Measurements from ENCODE around the gene DST.

DST gene

DNA sequence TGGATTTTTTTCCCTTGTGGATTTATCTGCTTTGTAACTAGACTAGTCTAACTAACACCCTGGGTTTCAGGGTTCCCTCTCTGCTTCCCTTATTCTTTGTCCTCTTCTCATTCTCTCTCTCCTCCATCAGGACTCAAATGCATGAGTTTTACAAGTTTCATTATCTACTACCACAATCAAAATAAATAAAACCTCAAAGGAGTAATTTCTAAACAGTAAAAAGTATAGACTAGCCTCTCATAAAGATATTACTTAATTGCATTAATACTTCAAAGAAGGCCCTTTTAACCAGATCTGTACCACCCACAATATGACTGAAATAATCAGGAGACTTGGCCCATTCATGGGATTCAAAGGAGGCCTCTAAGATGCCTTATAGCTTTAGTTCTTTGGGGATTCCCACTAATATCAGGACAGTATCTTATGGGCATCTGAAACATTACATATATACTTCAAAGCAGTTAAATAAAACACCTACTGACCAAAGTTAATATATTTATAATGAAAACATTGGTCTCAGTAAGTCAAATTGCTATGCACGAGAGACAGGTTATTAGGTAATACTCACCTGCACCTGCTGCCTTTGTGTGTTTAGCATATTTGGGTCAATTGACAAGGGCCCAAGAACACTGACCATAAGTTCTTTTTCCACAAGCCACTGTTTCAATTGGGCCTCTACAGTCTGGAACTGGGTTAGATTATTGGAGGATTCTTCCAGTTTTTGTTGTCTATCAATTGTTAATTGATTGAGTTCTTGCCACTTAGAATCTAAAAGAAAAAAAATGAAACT, 85.7 kb downstream of the DST start:
- DNase-seq (ENCODE audit: low read depth, low spot score): no peak
- TF ChIP-seq, protein P1, sequence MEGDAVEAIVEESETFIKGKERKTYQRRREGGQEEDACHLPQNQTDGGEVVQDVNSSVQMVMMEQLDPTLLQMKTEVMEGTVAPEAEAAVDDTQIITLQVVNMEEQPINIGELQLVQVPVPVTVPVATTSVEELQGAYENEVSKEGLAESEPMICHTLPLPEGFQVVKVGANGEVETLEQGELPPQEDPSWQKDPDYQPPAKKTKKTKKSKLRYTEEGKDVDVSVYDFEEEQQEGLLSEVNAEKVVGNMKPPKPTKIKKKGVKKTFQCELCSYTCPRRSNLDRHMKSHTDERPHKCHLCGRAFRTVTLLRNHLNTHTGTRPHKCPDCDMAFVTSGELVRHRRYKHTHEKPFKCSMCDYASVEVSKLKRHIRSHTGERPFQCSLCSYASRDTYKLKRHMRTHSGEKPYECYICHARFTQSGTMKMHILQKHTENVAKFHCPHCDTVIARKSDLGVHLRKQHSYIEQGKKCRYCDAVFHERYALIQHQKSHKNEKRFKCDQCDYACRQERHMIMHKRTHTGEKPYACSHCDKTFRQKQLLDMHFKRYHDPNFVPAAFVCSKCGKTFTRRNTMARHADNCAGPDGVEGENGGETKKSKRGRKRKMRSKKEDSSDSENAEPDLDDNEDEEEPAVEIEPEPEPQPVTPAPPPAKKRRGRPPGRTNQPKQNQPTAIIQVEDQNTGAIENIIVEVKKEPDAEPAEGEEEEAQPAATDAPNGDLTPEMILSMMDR (IDR thresholded peaks at IDR 0.05; ENCODE audit: low read depth, low read length): no peak
- H3K4me3 ChIP-seq (ENCODE audit: low read depth, low read length): no peak overlapping the region
- in situ Hi-C loops (cut with HindIII; ENCODE audit: low sequenced_read_pairs): no loop called here

DNA sequence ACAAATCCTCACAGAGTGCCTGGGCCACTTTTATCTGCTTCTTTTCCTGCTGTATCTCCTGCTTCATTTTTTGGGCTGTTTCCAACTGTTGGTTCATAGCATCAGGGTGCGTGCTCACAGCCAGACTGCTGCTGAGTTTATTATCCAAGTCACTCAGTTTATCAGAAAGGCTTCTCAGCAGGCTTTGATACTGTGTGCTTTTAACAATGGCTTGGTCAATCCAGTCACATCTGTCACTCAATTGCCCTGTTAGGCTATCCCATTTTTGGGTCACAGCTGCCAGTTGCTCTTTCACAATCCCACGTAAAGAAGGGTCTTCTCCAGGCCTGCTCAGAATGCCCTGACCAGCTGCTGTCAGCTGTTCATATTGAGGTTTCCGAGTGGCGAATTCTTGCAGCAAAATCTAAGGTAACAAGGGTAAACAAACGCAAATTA, 87.2 kb downstream of the DST start:
- no peak overlapping the region for H3K4me3 ChIP-seq (ENCODE audit: low read depth, low read length)
- TF ChIP-seq, protein P1 (IDR thresholded peaks at IDR 0.05; ENCODE audit: low read depth, low read length): no peak
- peak; percentile 35 for DNase-seq (ENCODE audit: low read depth, low spot score)
- in situ Hi-C loops (cut with HindIII; ENCODE audit: low sequenced_read_pairs): no loop called here

DNA sequence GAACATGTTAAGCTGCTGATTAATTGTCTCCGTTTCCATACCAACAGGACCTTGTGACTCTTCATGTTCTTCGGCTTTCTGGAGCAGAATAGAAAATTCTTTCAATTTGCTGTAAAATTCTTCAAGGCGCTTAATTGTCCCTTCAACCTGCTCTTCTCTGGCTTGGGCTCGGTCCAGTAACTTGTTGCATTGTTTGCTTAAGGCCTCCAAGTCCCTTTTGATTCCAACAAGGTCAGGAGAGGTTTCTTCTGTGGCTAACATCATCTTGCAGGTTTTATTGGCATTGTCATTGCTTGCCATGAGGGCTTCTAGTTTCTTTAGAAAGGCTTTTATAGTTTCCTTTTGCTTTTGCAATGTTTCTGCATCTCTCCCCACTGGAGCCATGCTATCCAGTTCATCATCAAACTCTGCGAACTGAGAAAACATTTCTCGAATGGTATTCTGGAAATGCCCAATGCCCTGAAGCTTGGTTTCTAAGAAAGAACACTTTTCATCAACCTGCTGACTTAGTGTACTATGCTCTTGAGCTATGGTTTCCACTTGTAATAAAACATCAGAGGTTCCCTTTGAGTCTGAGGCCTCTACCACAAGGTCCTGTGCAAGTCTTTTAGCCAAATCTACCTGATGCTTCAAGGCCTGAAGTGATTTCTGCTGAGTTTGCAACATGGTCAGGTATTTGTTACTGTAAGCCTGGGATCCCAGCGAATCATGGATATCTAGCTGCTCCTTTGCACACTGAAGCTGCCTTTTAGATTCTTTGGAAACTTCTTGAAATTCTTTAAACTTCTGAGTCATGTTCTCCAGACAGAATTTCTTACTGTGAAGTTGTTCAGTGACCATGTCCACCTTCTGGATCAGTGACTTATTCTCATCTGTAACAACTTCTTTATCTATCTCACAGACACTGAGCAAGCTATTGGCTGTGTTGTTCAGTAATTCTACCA, 90.2 kb downstream of the DST start:
- in situ Hi-C loops (cut with HindIII; ENCODE audit: low sequenced_read_pairs): no loop called here
- DNase-seq (ENCODE audit: low read depth, low spot score): peak; percentile 62
- no peak overlapping the region for H3K4me3 ChIP-seq (ENCODE audit: low read depth, low read length)
- TF ChIP-seq, protein P1 (IDR thresholded peaks at IDR 0.05; ENCODE audit: low read depth, low read length): no peak

DNA sequence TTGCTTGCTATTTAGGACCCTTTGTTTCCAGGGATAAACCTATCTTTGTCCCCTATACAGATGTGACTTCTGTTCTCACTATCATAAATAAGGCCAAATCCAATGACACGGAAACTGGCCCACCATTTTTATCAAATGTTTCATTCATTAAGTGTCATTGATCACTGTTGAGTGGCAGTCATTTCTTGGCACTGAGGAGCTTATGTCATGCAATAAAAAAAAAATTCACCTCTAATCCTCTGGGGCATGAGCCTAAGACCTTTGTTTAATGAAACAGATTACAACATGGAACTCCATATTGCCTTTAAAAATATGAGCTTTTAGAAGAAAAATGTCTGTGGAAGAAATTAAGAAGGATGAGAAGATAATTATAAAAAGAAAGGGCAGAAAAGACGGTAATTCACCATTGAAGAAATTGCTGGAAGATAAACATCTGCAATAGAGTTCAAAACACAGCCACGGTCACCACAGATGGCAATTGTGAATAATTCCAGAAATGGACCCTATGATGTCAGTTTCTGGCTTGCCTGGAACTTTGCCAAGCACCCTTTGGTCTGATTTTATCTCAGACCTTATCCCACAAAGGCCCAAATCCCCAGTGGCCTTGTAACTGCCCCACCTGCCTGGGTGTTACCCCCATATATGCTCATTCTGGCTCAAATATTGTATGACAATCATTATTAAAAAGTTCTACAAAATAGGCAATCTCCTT, 91.1 kb downstream of the DST start:
- TF ChIP-seq, protein P1 (IDR thresholded peaks at IDR 0.05; ENCODE audit: low read depth, low read length): no peak
- no peak for DNase-seq (ENCODE audit: low read depth, low spot score)
- in situ Hi-C loops (cut with HindIII; ENCODE audit: low sequenced_read_pairs): no loop called here
- H3K4me3 ChIP-seq (ENCODE audit: low read depth, low read length): no peak overlapping the region

DNA sequence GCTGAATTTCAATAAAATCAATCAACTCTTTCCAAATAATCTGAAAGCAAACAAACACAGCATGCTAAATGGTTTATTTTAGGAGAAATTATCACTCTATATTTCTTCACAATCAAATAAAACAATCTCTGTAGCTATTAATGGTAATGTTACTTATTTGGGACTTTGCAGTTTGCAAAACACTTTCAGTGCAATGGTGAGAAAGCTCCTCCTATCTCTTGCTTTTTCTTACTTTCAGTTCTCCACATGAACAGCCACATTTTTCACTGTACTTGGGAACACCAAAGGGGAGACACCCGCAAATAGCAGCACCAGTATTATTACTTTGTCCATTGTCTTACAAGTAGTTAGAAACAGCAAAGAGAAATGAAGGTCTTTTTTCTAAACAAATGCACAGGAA, 92.4 kb downstream of the DST start:
- in situ Hi-C loops (cut with HindIII; ENCODE audit: low sequenced_read_pairs): no loop called here
- H3K4me3 ChIP-seq (ENCODE audit: low read depth, low read length): no peak overlapping the region
- TF ChIP-seq, protein P1 (IDR thresholded peaks at IDR 0.05; ENCODE audit: low read depth, low read length): no peak
- DNase-seq (ENCODE audit: low read depth, low spot score): no peak

DNA sequence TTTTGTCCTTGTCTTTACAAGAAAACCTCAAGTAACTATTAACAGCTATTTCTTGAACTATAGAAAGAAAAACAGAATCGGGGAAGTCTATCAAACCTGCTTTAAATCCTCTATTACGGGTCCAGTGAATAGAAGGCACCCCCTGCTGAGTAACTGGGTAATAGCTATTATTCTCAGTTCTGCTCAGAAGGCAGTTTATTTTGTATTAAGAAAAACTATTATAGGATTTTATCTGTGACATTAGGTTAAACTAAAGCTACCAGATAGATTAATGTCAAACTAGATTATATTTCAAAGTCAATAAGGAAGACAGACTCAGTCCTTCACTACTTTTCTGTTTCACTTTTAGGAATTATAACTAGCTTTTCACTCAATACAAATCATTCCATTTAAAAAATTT, 93.7 kb downstream of the DST start:
- no peak for DNase-seq (ENCODE audit: low read depth, low spot score)
- H3K4me3 ChIP-seq (ENCODE audit: low read depth, low read length): no peak overlapping the region
- TF ChIP-seq, protein P1 (IDR thresholded peaks at IDR 0.05; ENCODE audit: low read depth, low read length): peak; percentile 3
- in situ Hi-C loops (cut with HindIII; ENCODE audit: low sequenced_read_pairs): no loop called here
